K562 (cell line): ENCODE measurements around the gene NDUFA13. TPM values are rescaled to one million over a fixed set of nuclear protein-coding genes. Genes with fewer than 3 reads are reported as not detected.

Source experiments
- CBFA2T3 ChIP-seq: fragments of 450-650 bp; IDR thresholded peaks from 2 replicates; pipeline ENCODE4 v1.6.1; 2017
- CSDE1 ChIP-seq, 2 experiments: fragments of 450-650 bp; IDR thresholded peaks; 2 replicates each; pipeline ENCODE4 v1.6.1; 2016; ENCODE audit warnings: mild to moderate bottlenecking in 1 of 2
- HSF4 ChIP-seq: fragments of 250-450 bp; sonication (Bioruptor Pico); IDR thresholded peaks from 2 replicates; pipeline ENCODE4 v2.1.2; 2022; ENCODE audit warnings: mild to moderate bottlenecking, moderate library complexity, borderline replicate concordance
- JUNB ChIP-seq: fragments of 450-650 bp; formaldehyde crosslinking; conservative IDR thresholded peaks from 2 replicates; pipeline ENCODE4 v1.4.0; 2020; ENCODE audit warnings: mild to moderate bottlenecking
- MED1 ChIP-seq: sonication (generic); formaldehyde crosslinking; IDR thresholded peaks from 2 replicates; pipeline ENCODE4 v1.8.1; 2023; ENCODE audit warnings: missing genetic modification reagents, borderline replicate concordance
- MYNN ChIP-seq, 2 experiments: sonication (generic); formaldehyde crosslinking in 1 of 2; IDR thresholded peaks; 2 replicates each; pipeline versions ENCODE4 v1.5.0 to v1.6.1; 2016 to 2020; ENCODE audit warnings: antibody characterized with exemption in 1 of 2, missing genetic modification reagents in 1 of 2
- RAD21 ChIP-seq, 2 experiments: fragments of 250-450 bp in 1 of 2; fragments of 450-650 bp in 1 of 2; sonication (Bioruptor Pico) in 1 of 2; formaldehyde crosslinking in 1 of 2; IDR thresholded peaks in 1 of 2; conservative IDR thresholded peaks in 1 of 2; 2 replicates each; pipeline versions ENCODE4 v1.4.0 to v1.8.0; 2020 to 2022; ENCODE audit warnings: mild to moderate bottlenecking in 2 of 2, moderate library complexity in 1 of 2
- RBFOX2 ChIP-seq: fragments of 200-400 bp; formaldehyde crosslinking; IDR thresholded peaks from 2 replicates; pipeline ENCODE4 v1.6.1; 2017; ENCODE audit warnings: low read depth, mild to moderate bottlenecking, low read length, moderate library complexity
- TRIM24 ChIP-seq, 2 experiments: fragments of 450-650 bp; IDR thresholded peaks; 2 replicates each; pipeline ENCODE4 v1.6.1; 2016
- ZBTB7A ChIP-seq: IDR thresholded peaks from 2 replicates; pipeline ENCODE4 v1.6.1; 2011; ENCODE audit warnings: low read depth, mild to moderate bottlenecking, low read length, moderate library complexity, borderline replicate concordance; ENCODE audit not compliant: control insufficient read depth
- ZNF324 ChIP-seq: fragments of 250-450 bp; sonication (Bioruptor Pico); IDR thresholded peaks from 2 replicates; pipeline ENCODE4 v1.4.0; 2020; ENCODE audit warnings: mild to moderate bottlenecking
- polyA plus RNA-seq, 8 experiments: library from polyadenylated mRNA; depleted of rRNA in 4 of 8; stranded (reverse) in 5 of 8; unstranded in 3 of 8; fragments of >200 nt; fragmentation: Nextera tagmentation in 2 of 8; fragmentation: Illumina TruSeq in 1 of 8; extraction: Ambion mirVana in 2 of 8; extraction: Trizol in 1 of 8; gene quantifications; 2 replicates each; pipeline versions ENCODE4 v1.2.1 to v1.2.3, GENCODE V29; 2011 to 2014; ENCODE audit warnings: inconsistent platforms in 1 of 8, missing spikeins in 1 of 8
- total RNA-seq, 7 experiments: library from RNA; depleted of rRNA in 6 of 7; stranded (reverse); fragments of >200 nt in 6 of 7; fragmentation: Illumina TruSeq in 2 of 7; extraction: Trizol in 2 of 7; gene quantifications; 2 replicates each; pipeline versions ENCODE4 v1.2.1 to v1.2.3, GENCODE V29; 2011 to 2021; ENCODE audit warnings: low replicate concordance in 1 of 7
- TF ChIP-seq, protein P1 (sequence below): fragments of 450-650 bp; IDR thresholded peaks from 2 replicates; pipeline ENCODE4 v1.6.1; 2016; ENCODE audit warnings: low read depth, mild to moderate bottlenecking, moderate library complexity
- TF ChIP-seq, protein P2 (sequence below): IDR thresholded peaks from 2 replicates; pipeline ENCODE4 v1.6.1; 2011; ENCODE audit warnings: borderline replicate concordance, low read depth, mild to moderate bottlenecking, moderate library complexity, low read length; ENCODE audit not compliant: insufficient read depth, poor library complexity, severe bottlenecking
- TF ChIP-seq, protein P3 (sequence below): sonication (generic); formaldehyde crosslinking; IDR thresholded peaks from 2 replicates; pipeline ENCODE4 v1.8.0; 2022; ENCODE audit warnings: mild to moderate bottlenecking, missing genetic modification reagents
- TF ChIP-seq, protein P4 (sequence below): fragments of 450-650 bp; IDR thresholded peaks from 2 replicates; pipeline ENCODE4 v1.7.1; 2018; ENCODE audit warnings: mild to moderate bottlenecking, low read depth; ENCODE audit not compliant: partially characterized antibody
- TF ChIP-seq, protein P5 (sequence below): fragments of 450-650 bp; IDR thresholded peaks from 2 replicates; pipeline ENCODE4 v1.6.1; 2018; ENCODE audit warnings: mild to moderate bottlenecking, low read depth; ENCODE audit not compliant: partially characterized antibody

The NDUFA13 gene
- total and polyA plus RNA-seq, 9 of the 15 experiments (the other 6 are each of a cell fraction or from before 2014, with no cell fraction given) = 146 to 596 (median 429) TPM

DNA sequence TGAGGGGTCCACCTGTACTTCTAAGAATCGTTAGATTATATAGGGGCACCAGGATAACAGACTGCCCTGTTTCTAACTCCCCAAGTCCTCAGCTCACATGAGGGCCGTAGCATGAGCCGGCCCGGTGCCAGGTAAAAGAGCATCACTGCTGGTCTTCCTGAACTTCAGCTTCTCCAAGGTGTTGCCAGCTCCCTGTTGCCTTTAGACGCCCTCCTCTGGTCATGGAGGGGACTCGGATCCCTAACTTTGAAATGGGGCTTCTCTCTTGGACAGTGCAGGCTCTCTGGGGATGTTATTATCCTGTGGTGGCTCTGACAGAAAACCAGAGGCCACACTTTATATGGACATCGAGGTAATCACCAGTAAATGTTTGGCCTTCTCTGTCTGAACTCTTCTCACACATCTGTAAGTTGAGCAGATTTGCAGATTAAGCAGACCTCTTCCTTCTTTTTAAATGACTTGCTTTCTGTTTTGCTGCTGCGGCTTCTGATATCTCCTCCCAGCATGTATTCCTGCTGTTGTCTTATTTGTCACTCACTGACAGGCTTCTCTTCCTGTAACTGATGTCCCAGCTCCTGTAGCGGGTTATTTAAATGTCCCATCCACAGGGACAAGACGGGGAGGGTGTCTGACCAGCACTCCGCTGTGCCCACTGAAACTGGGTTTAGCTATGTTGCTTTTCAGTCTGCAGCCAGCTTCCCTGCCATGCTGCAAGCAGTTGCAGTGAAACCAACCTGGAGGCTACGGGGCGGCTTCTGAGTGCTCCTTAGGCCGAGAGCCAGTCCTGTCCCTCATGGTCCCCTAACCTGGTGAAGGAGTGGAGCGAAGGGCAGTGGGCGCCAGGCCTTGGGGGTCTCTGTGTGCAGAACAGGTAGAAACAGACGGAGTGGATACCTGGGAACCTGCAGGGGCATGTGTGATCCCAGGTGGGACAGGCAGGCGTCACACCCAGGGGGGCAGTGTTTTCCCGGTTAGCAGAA, 39.9 kb upstream of the NDUFA13 start (continued):
- TF ChIP-seq, protein P1, sequence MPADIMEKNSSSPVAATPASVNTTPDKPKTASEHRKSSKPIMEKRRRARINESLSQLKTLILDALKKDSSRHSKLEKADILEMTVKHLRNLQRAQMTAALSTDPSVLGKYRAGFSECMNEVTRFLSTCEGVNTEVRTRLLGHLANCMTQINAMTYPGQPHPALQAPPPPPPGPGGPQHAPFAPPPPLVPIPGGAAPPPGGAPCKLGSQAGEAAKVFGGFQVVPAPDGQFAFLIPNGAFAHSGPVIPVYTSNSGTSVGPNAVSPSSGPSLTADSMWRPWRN = no peak
- TF ChIP-seq, protein P2, sequence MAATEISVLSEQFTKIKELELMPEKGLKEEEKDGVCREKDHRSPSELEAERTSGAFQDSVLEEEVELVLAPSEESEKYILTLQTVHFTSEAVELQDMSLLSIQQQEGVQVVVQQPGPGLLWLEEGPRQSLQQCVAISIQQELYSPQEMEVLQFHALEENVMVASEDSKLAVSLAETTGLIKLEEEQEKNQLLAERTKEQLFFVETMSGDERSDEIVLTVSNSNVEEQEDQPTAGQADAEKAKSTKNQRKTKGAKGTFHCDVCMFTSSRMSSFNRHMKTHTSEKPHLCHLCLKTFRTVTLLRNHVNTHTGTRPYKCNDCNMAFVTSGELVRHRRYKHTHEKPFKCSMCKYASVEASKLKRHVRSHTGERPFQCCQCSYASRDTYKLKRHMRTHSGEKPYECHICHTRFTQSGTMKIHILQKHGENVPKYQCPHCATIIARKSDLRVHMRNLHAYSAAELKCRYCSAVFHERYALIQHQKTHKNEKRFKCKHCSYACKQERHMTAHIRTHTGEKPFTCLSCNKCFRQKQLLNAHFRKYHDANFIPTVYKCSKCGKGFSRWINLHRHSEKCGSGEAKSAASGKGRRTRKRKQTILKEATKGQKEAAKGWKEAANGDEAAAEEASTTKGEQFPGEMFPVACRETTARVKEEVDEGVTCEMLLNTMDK = peak; percentile 44
- TF ChIP-seq ZBTB7A (no peak), HSF4 (CRISPR knock-in tag) (no peak), TRIM24 (IDR thresholded peaks at IDR 0.05) (no peak), ZNF324 (CRISPR knock-in tag) (no peak), CBFA2T3 (no peak; the same call in 1 of the 2 replicates), RBFOX2 (no peak), CSDE1 (IDR thresholded peaks at IDR 0.05) (no peak), JUNB (CRISPR knock-in tag) (no peak), MED1 (CRISPR knock-in tag) (no peak), MYNN (IDR thresholded peaks at IDR 0.05) (peak; percentile 47; the same call in 1 of the 2 replicates), MYNN (CRISPR knock-in tag; IDR thresholded peaks at IDR 0.05) (no peak), RAD21 (CRISPR knock-in tag; conservative IDR thresholded peaks at IDR 0.05 in 1 of 2, IDR thresholded peaks at IDR 0.05 in 1 of 2) (peak; percentile 35 to 65)
- TF ChIP-seq, protein P3, sequence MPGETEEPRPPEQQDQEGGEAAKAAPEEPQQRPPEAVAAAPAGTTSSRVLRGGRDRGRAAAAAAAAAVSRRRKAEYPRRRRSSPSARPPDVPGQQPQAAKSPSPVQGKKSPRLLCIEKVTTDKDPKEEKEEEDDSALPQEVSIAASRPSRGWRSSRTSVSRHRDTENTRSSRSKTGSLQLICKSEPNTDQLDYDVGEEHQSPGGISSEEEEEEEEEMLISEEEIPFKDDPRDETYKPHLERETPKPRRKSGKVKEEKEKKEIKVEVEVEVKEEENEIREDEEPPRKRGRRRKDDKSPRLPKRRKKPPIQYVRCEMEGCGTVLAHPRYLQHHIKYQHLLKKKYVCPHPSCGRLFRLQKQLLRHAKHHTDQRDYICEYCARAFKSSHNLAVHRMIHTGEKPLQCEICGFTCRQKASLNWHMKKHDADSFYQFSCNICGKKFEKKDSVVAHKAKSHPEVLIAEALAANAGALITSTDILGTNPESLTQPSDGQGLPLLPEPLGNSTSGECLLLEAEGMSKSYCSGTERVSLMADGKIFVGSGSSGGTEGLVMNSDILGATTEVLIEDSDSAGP = no peak
- TF ChIP-seq, protein P4, sequence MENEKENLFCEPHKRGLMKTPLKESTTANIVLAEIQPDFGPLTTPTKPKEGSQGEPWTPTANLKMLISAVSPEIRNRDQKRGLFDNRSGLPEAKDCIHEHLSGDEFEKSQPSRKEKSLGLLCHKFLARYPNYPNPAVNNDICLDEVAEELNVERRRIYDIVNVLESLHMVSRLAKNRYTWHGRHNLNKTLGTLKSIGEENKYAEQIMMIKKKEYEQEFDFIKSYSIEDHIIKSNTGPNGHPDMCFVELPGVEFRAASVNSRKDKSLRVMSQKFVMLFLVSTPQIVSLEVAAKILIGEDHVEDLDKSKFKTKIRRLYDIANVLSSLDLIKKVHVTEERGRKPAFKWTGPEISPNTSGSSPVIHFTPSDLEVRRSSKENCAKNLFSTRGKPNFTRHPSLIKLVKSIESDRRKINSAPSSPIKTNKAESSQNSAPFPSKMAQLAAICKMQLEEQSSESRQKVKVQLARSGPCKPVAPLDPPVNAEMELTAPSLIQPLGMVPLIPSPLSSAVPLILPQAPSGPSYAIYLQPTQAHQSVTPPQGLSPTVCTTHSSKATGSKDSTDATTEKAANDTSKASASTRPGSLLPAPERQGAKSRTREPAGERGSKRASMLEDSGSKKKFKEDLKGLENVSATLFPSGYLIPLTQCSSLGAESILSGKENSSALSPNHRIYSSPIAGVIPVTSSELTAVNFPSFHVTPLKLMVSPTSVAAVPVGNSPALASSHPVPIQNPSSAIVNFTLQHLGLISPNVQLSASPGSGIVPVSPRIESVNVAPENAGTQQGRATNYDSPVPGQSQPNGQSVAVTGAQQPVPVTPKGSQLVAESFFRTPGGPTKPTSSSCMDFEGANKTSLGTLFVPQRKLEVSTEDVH = no peak
- TF ChIP-seq, protein P5, sequence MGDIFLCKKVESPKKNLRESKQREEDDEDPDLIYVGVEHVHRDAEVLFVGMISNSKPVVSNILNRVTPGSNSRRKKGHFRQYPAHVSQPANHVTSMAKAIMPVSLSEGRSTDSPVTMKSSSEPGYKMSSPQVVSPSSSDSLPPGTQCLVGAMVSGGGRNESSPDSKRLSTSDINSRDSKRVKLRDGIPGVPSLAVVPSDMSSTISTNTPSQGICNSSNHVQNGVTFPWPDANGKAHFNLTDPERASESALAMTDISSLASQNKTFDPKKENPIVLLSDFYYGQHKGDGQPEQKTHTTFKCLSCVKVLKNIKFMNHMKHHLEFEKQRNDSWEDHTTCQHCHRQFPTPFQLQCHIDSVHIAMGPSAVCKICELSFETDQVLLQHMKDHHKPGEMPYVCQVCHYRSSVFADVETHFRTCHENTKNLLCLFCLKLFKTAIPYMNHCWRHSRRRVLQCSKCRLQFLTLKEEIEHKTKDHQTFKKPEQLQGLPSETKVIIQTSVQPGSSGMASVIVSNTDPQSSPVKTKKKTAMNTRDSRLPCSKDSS = no peak
